BE2C (cell line): Measurements from ENCODE around the gene CASR.

Source experiments
- DNase-seq: peaks from one replicate; pipeline ENCODE4 v3.0.0-alpha.2; 2020
- H3K27me3 ChIP-seq: fragments of 250-450 bp; sonication (Bioruptor Pico); 2 replicates; pipeline ENCODE4 v1.5.1; 2020; ENCODE audit warnings: mild to moderate bottlenecking
- H3K36me3 ChIP-seq: fragments of 250-450 bp; sonication (Bioruptor Pico); 2 replicates; pipeline ENCODE4 v1.5.1; 2020; ENCODE audit warnings: mild to moderate bottlenecking
- H3K4me1 ChIP-seq: fragments of 250-450 bp; sonication (Bioruptor Pico); 2 replicates; pipeline ENCODE4 v1.5.1; 2020
- H3K4me3 ChIP-seq: 2 replicates; pipeline ENCODE4 v1.5.1; 2011; ENCODE audit warnings: low read depth, low read length
- H3K9me3 ChIP-seq: fragments of 250-450 bp; sonication (Bioruptor Pico); 2 replicates; pipeline ENCODE4 v1.5.1; 2020
- TF ChIP-seq, protein P1 (sequence below): IDR thresholded peaks from 2 replicates; pipeline ENCODE4 v1.5.1; 2012; ENCODE audit warnings: mild to moderate bottlenecking, low read depth, low read length

CASR gene

DNA sequence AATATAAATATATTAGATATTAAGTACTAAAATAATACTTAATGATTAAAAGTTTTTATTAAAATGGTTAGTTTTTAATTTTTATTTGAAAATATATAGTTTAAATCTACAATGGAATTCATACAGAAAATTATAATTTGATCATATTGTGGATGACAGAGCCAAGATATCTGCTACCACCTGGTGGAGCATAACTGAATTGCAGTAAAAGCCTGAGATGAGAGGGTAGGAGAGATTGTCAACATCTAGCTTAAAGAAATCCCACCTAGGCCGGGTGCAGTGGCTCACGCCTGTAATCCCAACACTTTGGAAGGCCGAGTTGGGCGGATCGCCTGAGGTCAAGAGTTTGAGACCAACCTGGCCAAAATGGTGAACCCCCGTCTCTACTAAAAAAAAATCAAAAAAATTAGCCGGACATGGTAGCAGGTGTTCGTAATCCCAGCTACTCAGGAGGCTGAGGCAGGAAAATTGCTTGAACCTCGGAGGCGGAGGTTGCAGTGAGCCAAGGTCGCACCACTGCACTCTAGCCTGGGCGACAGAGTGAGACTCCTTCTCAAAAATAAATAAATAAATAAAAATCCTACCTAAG is 116.5 kb downstream of the CASR start:
- H3K27me3 ChIP-seq, result no peaks in the 10 kb centered on the region
- TF ChIP-seq, protein P1, sequence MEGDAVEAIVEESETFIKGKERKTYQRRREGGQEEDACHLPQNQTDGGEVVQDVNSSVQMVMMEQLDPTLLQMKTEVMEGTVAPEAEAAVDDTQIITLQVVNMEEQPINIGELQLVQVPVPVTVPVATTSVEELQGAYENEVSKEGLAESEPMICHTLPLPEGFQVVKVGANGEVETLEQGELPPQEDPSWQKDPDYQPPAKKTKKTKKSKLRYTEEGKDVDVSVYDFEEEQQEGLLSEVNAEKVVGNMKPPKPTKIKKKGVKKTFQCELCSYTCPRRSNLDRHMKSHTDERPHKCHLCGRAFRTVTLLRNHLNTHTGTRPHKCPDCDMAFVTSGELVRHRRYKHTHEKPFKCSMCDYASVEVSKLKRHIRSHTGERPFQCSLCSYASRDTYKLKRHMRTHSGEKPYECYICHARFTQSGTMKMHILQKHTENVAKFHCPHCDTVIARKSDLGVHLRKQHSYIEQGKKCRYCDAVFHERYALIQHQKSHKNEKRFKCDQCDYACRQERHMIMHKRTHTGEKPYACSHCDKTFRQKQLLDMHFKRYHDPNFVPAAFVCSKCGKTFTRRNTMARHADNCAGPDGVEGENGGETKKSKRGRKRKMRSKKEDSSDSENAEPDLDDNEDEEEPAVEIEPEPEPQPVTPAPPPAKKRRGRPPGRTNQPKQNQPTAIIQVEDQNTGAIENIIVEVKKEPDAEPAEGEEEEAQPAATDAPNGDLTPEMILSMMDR, result peak; percentile 82
- DNase-seq, result peak; percentile 35
- no peaks in the 10 kb centered on the region for H3K36me3 ChIP-seq
- no peaks in the 10 kb centered on the region for H3K9me3 ChIP-seq
- no peaks in the 10 kb centered on the region for H3K4me1 ChIP-seq
- H3K4me3 ChIP-seq, result no peak overlapping the region

GRCh38 chr3:122301063-122301462 is 117.6 kb downstream of the CASR start:
- Histone ChIP-seq H3K4me3 (no peak overlapping the region), H3K9me3 (no peaks in the 10 kb centered on the region), H3K27me3 (no peaks in the 10 kb centered on the region), H3K36me3 (no peaks in the 10 kb centered on the region), H3K4me1 (no peaks in the 10 kb centered on the region)
- no peak for DNase-seq
- TF ChIP-seq, protein P1, result no peak

DNA sequence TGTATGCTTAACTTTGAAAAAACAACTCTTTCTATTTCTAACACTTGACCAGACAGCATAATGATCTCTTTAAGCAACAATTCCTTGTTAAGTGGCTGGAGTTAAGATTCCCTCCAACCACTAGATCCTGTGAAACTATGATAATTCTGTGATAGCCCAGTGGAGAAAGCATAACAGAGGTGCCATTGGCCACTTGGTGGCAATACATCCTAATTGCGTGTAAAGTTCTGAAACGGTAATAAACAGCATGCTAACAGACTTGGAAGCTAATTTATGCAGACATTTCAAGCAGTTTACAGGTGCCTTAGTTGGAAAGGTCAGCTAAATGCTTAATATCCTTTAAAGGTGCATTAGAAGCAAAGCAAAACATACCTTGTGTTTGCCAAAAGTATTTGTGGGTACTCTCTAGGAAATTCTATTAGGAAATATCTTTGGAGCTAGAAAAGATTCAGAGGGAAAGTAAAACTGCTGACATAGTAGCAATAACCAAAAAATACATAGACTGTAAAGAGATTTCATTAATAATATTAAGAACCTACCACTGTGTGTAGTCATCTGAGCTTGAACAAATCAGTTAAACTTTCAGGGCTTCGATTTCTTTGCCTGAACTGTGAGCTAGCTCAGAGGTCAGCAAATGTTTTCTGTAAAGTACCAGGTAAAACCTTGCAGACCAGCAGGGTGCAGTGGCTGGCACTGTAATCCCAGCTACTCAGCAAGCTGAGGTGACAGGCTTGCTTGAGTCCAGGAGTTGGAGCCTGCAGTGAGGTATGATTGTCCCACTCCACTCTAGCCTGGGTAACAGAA is 122.6 kb downstream of the CASR start:
- no peak overlapping the region for H3K4me3 ChIP-seq
- peaks cover 16% of the 10 kb centered on the region for H3K27me3 ChIP-seq
- H3K36me3 ChIP-seq, result no peaks in the 10 kb centered on the region
- DNase-seq, result peak; percentile 19
- no peaks in the 10 kb centered on the region for H3K9me3 ChIP-seq
- TF ChIP-seq, protein P1, result peak; percentile 36
- no peaks in the 10 kb centered on the region for H3K4me1 ChIP-seq

DNA sequence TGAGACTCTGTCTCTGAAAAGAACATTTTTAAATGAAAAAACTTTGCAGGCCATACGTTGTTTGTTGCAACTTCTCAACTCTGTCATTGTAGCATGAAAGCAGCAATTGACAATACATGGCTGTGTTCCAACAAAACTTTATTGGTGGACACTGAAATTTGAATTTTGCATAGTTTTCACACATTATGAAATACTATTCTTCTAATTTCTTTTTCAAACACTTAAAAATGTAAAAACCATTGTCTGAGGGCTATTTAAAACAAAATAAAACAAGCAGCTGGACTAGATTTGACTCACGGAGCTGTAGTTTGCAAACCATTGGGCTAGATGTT is 123.1 kb downstream of the CASR start:
- H3K4me1 ChIP-seq, result no peaks in the 10 kb centered on the region
- H3K27me3 ChIP-seq, result peaks cover 16% of the 10 kb centered on the region
- no peak for DNase-seq
- TF ChIP-seq, protein P1, result no peak
- no peaks in the 10 kb centered on the region for H3K9me3 ChIP-seq
- no peaks in the 10 kb centered on the region for H3K36me3 ChIP-seq
- no peak overlapping the region for H3K4me3 ChIP-seq

DNA sequence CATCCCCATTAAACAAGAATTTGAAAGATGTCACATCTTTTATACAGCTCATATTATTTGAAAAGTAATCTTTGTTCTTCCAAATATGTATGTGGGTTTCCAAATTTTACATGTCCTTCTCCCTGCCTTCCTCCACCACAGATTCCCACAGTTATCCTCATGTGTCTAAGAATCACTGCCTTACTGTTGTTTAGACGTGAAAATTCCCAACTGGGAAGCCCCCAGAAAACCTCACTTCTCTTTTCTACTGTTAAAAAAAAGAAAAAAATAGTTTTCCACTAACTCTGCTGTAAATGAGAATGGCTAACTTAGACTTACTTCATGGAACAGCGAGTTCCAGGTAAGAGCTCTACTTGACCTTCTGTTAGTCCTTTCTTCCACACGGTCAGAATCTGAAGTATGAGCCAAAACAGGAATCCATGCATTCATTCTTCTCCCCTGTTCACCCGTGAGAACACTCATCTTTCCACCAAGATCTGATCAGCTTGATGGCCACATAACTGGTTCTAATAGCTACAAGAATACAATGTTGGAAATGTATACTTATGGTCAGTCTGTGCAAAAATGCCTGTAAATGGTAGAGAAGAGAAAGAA is 123.7 kb downstream of the CASR start:
- no peaks in the 10 kb centered on the region for H3K4me1 ChIP-seq
- H3K9me3 ChIP-seq, result no peaks in the 10 kb centered on the region
- TF ChIP-seq, protein P1, result no peak
- DNase-seq, result no peak
- H3K36me3 ChIP-seq, result no peaks in the 10 kb centered on the region
- peaks cover 18% of the 10 kb centered on the region for H3K27me3 ChIP-seq
- H3K4me3 ChIP-seq, result no peak overlapping the region

- H3K36me3 ChIP-seq, result no peaks in the 10 kb centered on the region
- TF ChIP-seq, protein P1, result no peak
- H3K27me3 ChIP-seq, result peaks cover 23% of the 10 kb centered on the region
- no peaks in the 10 kb centered on the region for H3K9me3 ChIP-seq
- H3K4me3 ChIP-seq, result no peak overlapping the region
- no peak for DNase-seq
- H3K4me1 ChIP-seq, result no peaks in the 10 kb centered on the region
These were observed 124.5 kb downstream of the CASR start for GRCh38 chr3:122307976-122308375.
